Measurements from ENCODE around the gene CLEC9A. TPM values are rescaled to one million over a fixed set of nuclear protein-coding genes. Genes with fewer than 3 reads are reported as not detected.

Gene CLEC9A
- total and polyA plus RNA-seq, 9 of the 15 experiments (the other 6 are each of a cell fraction or from before 2014, with no cell fraction given): not detected

- WGBS (ENCODE audit: insufficient coverage, low coverage, missing lambda C conversion rate): 3% methylated on average over 5 of the region's 5 CpGs
- DNase-seq (ENCODE audit: extremely low read depth in 1 of 4, low spot score in 3 of 4) (no peak), ATAC-seq (no peak), FAIRE-seq (no peak)
- BruUV-seq (replicated peaks): no TSS peak
- H3K9me3 ChIP-seq (replicated peaks; ENCODE audit: control insufficient read depth, insufficient read depth, low read depth, low read length): no peaks in the 10 kb centered on the region
- H3K4me3 ChIP-seq: no peak overlapping the region
- CTCF ChIA-PET (ENCODE audit: low intra/inter-chr PET ratio): no interaction called here
- in situ Hi-C loops (cut with MboI) (no loop called here), intact Hi-C loops (cut with micrococcal nuclease) (no loop called here)
- H2AFZ ChIP-seq (ENCODE audit: low read depth, low read length): no peak overlapping the region
- no peaks in the 10 kb centered on the region for H3K4me1 ChIP-seq (replicated peaks in 1 of 2; ENCODE audit: control insufficient read depth in 2 of 2, insufficient read depth in 2 of 2, low read length in 2 of 2)
- H3K9me1 ChIP-seq (ENCODE audit: control insufficient read depth, insufficient read depth, low read length): no peaks in the 10 kb centered on the region
- no peaks in the 10 kb centered on the region for H4K20me1 ChIP-seq (replicated peaks; ENCODE audit: control insufficient read depth, insufficient read depth, low read length)
- TF ChIP-seq ZFP1 (CRISPR knock-in tag; IDR thresholded peaks at IDR 0.05) (no peak), ZNF134 (CRISPR knock-in tag; conservative IDR thresholded peaks at IDR 0.05) (no peak), MCM5 (IDR thresholded peaks at IDR 0.05; ENCODE audit: low read depth) (no peak), MTF1 (CRISPR knock-in tag; IDR thresholded peaks at IDR 0.05; ENCODE audit: borderline replicate concordance) (no peak), SAFB (IDR thresholded peaks at IDR 0.05; ENCODE audit: borderline replicate concordance, low read depth, low read length) (no peak), ARID3A (IDR thresholded peaks at IDR 0.05; ENCODE audit: borderline replicate concordance, low read depth, low read length) (no peak), TFAM (CRISPR knock-in tag; conservative IDR thresholded peaks at IDR 0.05) (no peak), DLX4 (CRISPR knock-in tag; IDR thresholded peaks at IDR 0.05) (no peak), KDM1A (IDR thresholded peaks at IDR 0.05) (no peak), HNRNPH1 (optimal IDR thresholded peaks at IDR 0.05; ENCODE audit: low read depth, low read length) (no peak), GTF2E2 (tag; IDR thresholded peaks at IDR 0.05) (no peak), ZNF518B (CRISPR knock-in tag; IDR thresholded peaks at IDR 0.05) (no peak), KLF1 (tag; IDR thresholded peaks at IDR 0.05) (no peak), WHSC1 (IDR thresholded peaks at IDR 0.05; ENCODE audit: low read length) (no peak), E2F6 (IDR thresholded peaks at IDR 0.05; ENCODE audit: borderline replicate concordance in 1 of 2, extremely low read depth in 1 of 2, insufficient read depth in 1 of 2, insufficient read length in 1 of 2, low read depth in 1 of 2, low read length in 1 of 2, poor library complexity in 1 of 2, severe bottlenecking in 1 of 2) (no peak)
- H3K79me2 ChIP-seq (ENCODE audit: control insufficient read depth, insufficient read depth, low read length): no peaks in the 10 kb centered on the region
- no peaks in the 10 kb centered on the region; a peak in 2 of 5 replicates for H3K27me3 ChIP-seq (ENCODE audit: control insufficient read depth in 2 of 2, insufficient read depth in 2 of 2, low read length in 2 of 2)
- H3K9ac ChIP-seq (ENCODE audit: insufficient read depth in 1 of 2, low read depth in 2 of 2, low read length in 2 of 2): no peak overlapping the region
- H3K4me2 ChIP-seq (ENCODE audit: insufficient read depth, low read length): no peak overlapping the region
- no peaks in the 10 kb centered on the region for H3K36me3 ChIP-seq (ENCODE audit: control insufficient read depth, insufficient read depth, low read length)
- POLR2A ChIA-PET: interaction anchor here (0.6 to 0.8 kb wide), 3 partner anchors 36 to 1883 kb away, joined by 3 to 4 read pairs (median 3); no protein-coding TSS in a partner anchor
- H3K27ac ChIP-seq (ENCODE audit: extremely low read depth, low read depth, low read length): no peak overlapping the region
Measured at GRCh38 chr12:10073261-10073660, 42.8 kb downstream of the CLEC9A start.
